Mucosa of gallbladder (tissue), 1 donor: ENCODE results near the gene UBXN1. TPM values are rescaled to one million over a fixed set of nuclear protein-coding genes. Genes with fewer than 3 reads are reported as not detected.
"Not testable (repeated sequence)": the region's sequence is repeated elsewhere in the genome, so short reads cannot be mapped to it uniquely, and the experiment has no call there.

Experiments used
- DNase-seq: peaks from one replicate; pipeline ENCODE4 v3.0.0-alpha.2; 2020; ENCODE audit warnings: low spot score
- total RNA-seq: library from RNA; stranded (reverse); gene quantifications from one replicate; pipeline ENCODE4 v1.2.1, GENCODE V29; 2021
- donor health status: DM: no; HTN: no; CAD: no.

UBXN1 gene
- total RNA-seq, 1 donor from 2014 or later: 86.9 TPM

- DNase-seq: no peak
Measured at GRCh38 chr11:62708392-62708791, 29.5 kb upstream of the UBXN1 start.

DNA sequence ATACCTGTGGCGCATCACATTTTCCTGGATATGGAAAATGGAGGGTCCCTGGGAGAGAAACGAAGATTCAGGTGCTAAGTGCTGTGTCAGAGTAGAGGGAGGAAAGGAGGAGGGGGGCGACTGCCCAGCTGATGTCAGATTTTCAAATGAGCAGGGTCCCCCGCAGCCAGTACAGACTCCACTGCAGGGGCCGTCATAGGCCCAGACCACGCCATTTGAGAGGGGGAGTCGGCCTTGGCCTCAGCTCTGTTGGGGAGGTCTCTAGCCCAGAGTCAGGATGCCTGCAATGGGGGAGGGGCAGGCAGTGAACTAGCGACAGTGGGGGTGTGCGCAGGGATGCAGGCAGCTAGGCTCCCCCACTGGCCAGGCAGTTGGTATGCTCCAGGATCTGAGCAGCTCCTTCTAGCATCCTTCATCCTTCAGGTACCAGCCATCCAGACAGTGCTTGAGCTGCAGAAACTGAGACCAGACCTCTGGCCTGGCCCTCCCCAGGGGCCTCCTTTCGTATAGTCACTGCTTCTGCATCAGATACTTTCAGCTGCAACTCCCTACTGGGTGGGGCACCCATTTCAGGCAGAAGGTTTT is 28.5 kb upstream of the UBXN1 start, which contains the start of the genes BSCL2 and GNG3:
Gene BSCL2 (minus strand): TSS at position 148 of the 585 bp plus-strand sequence. CDS start 229 bp downstream, outside the sequence.
Gene GNG3 (plus strand): TSS at position 400 of the 585 bp plus-strand sequence. CDS start 620 bp downstream, outside the sequence.
- DNase-seq: no peak

GRCh38 chr11:62706850-62707247 is 28.0 kb upstream of the UBXN1 start:
- no peak for DNase-seq

DNA sequence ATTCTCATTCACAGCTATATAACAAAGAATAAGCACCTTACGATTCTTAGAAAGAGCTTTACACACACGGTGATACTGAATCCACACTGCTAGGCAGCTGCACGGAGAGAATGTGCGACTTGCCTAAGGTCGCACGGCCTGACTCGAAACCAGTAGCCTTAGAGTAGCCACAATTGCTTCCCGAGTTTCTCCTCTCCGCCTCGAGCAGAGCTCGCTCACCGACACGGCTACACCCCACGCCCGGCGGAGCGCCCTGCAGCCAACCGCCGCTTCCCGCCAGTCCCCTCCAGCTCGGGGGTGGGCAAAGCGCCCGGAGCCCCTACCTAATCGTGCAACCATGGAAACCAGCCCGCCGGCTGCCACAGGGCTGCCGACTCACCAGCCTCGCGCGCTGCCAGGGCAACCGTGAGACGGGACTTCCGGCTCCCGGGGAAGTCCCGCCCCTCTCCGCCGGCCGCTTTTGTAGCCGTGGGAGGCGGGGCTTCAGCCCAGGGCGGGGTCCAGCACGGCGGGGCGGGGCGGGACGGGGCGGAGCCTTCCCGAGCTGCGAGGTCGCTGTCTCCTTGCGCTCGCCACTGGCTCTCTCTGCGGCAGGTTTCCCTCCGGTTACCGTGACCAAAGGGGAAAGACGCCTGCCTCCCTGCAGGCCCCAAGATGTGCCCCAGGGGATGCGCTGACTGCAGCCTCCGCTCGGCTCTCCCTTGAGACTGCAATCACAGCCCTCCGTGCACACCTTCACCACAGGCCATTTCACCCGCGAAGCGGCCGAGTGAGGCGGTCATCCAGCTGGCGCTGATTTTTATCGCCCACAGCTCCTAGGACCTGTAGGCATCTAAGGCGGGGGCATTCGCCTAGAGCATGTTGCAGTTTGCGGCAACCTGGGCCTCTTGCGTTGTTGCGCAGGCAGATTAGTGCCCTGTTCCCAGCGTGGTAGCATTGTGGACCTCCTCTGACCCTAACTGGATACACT is 27.3 kb upstream of the UBXN1 start:
- peak; percentile 94 for DNase-seq

GRCh38 chr11:62705413-62705812 is 26.5 kb upstream of the UBXN1 start:
- DNase-seq: no peak

GRCh38 chr11:62703921-62704320 is 25.0 kb upstream of the UBXN1 start:
- DNase-seq: not testable (repeated sequence)

GRCh38 chr11:62702246-62702645 is 23.4 kb upstream of the UBXN1 start:
- no peak for DNase-seq

- peak; percentile 77 for DNase-seq
Measured at GRCh38 chr11:62694455-62695167, 15.7 kb upstream of the UBXN1 start.

DNA sequence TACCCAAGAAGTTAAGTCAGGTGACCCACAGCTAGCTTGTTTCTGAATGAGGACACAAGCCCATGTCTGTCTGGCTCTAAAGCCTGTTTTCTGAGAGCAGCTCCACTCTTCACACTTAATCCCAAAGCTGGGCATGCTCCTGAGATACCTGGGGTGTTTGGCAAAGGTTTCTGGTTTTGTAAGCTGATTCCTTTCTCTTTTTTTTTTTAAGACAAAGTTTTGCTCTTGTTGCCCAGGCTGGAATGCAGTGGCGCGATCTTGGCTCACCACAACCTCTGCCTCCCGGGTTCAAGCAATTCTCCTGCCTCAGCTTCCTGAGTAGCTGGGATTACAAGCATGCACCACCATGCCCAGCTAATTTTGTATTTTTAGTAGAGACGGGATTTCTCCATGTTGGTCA is 14.8 kb upstream of the UBXN1 start:
- DNase-seq: not testable (repeated sequence)

DNA sequence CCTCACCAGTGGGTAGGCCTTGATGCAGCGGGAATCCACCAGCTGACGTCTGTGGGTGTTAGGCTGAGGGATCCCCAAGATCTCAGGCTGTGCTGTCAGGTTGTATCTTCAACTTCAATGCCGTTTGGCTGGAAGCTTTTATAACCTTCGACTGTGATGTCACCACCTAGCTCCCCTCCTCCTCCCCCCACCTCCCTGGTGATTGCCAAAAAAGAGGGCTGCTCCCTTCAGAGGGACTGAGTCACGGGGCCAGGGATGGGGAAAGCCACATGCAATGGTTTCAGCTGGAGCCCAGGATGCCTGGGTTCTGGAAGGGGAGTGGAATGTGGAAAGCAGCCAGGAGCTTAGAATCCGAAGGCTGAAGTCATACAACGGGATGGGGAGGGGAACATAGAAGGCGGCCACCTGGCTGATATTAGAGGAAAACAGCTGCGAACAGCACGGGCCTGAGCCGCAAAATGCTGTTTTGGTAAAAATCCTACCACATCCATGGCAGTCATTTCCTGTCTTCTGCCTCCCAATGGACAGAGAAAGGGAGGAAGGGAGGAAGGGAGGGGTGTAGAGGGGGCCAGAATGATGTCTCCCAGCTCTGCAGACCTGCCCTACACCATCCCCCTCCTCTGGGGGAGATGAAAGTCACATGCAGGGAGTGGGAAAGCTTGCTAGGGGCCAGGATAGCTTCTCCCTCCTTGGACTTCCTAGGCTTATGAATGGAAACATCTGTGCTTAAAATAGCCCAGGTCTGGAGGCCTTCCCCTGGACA is 10.7 kb upstream of the UBXN1 start, which contains the start of gene LRRN4CL:
Gene LRRN4CL (minus strand): TSS at position 110 of the 763 bp plus-strand sequence. CDS start 1,022 bp downstream, outside the sequence.
- peak; percentile 65 for DNase-seq

DNA sequence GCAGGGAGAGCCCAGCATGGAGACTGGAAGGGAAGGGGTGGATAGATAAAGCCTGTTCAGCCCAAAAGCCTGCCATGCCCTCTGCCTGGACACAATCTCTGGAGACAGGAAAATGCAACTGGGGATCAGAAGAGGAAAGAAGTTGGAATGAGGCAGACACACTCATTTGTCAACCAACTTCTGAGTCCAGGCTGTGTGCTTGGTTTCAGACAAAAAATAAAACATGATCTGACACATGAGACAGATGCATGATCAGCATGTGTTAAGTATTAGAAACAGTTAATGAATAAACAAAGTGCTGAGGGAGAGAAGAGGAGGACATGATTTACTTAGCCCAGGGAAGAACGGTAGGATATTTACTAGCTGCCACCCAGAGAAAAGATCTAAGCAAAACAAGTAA is 9.6 kb upstream of the UBXN1 start:
- no peak for DNase-seq

DNA sequence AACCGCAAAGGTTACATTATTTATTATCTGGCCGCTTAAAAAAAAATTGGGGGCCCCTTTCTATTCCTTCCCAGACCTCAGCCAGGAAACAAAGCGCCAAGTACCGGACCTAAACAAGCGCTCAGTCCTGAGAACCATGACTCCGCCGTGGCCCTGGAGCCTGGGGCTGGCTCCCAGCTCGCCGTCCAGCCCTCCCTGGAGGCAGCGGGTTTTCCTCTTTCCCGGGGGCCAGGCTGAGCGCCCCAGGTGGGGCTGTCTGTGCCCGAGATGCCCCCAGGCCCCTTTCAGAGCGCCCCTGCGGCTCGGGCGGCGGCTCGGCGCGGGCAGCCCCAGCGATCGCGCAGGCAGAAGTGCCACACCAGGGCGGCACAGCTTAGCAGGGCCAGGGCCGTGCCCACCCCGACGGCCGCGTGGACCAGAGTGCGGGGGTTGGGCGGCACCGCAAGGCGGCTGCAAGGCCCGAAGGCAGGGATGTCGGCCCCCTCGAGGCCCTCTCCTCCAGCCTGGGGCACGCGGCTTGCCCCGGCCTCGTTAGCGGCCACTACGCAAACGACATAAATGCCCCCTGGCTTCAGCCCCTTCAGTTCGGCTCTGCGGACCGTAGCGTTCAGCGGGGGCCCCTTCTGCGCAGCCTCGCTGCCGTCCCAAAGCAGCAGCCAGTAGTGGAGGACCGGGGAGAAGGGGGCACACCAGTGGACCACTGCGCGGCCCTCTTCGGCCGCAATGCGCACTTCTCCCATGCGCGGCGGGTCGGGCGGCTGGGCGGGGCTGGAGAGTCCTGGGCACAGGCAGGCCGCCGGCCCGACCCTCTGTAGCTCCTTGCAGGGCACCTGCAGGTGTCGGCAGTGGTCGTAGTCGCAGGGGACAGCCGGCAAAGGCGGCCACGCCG is 8.9 kb upstream of the UBXN1 start:
- no peak for DNase-seq

GRCh38 chr11:62682518-62682917 is 3.6 kb upstream of the UBXN1 start:
- DNase-seq: no peak

- DNase-seq: peak; percentile 62
Measured at GRCh38 chr11:62680825-62681240, 2.0 kb upstream of the UBXN1 start.

GRCh38 chr11:62678433-62678769 is 472 bp downstream of the UBXN1 start:
- DNase-seq: no peak

GRCh38 chr11:62677714-62678113 is 1.2 kb downstream of the UBXN1 start:
- DNase-seq: no peak

DNA sequence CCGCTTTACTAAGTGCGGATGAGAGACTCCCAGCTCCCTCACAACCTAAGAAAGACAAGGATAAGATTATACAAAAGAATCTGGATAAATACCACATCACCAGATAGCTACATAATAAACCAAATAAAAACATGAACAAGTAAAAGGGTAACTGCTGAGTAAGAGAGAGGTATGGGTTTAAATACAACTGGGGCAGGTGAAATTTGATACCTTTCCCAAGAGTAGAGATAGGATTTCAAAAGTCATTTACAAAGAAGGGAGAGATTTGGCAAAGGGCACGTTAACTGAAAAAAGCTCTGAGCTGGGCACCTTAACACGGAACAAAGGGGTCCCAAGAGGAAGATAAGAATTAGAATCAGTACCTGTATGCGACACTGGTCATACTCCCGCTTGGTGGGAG is 1.7 kb downstream of the UBXN1 start:
- DNase-seq: no peak

- DNase-seq: no peak
Measured at GRCh38 chr11:62676698-62677097, 2.2 kb downstream of the UBXN1 start.

GRCh38 chr11:62675415-62675814 is 3.5 kb downstream of the UBXN1 start:
- not testable (repeated sequence) for DNase-seq

DNA sequence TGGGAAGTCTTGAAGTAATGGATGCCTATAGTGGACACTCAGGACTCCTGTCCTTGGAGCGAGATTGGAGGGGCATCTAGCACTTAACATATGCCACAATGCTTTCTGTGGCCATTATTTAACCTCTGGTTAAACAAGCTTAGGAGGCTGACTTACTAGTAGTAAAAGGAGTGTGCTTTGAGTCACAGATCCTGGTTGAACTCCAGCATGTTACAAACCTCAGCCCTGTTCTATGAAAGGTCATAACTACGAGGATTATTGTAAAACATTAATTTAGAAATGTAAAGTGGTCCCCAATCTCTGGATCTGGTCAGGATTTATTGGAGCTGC is 5.7 kb downstream of the UBXN1 start:
- DNase-seq: no peak
